CD4-positive, alpha-beta T cell treated with Interleukin-21 for 1 hour (primary cell): Measurements from ENCODE around the gene ACER3.
A peak's percentile ranks its signal among the peaks of the same experiment; 100 is the strongest.
"Not testable (repeated sequence)": the region's sequence is repeated elsewhere in the genome, so short reads cannot be mapped to it uniquely, and the experiment has no call there.

Experiments
- DNase-seq: peaks from one replicate; pipeline ENCODE4 v3.0.0-alpha.2; 2020

ACER3 gene

GRCh38 chr11:77042111-77042726 lies 181.5 kb downstream of the ACER3 start:
- DNase-seq = no peak

GRCh38 chr11:77044356-77044755 lies 183.6 kb downstream of the ACER3 start:
- DNase-seq = no peak

DNA sequence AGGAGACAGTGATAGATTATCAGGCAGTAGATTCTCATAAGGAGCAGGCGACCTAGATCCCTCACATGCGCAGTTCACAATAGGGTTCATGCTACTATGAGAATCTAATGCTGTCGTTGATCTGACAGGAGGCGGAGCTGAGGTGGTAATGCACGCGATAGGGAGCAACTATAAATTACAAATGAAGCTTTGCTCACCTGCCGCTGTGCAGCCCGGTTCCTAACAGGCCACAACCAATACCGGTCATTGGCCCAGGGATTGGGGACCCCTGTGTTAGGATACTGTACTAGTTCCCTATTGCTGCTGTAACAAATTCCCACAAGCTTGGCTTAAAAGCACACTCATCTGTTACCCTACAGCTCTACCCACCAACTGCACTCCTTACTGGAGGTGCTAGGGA lies 184.2 kb downstream of the ACER3 start:
- no peak for DNase-seq

GRCh38 chr11:77046060-77046501 lies 185.4 kb downstream of the ACER3 start:
- peak; percentile 63 for DNase-seq

- peak; percentile 97 for DNase-seq
These were observed 186.5 kb downstream of the ACER3 start for GRCh38 chr11:77047007-77047927.

- not testable (repeated sequence) for DNase-seq
These were observed 187.3 kb downstream of the ACER3 start for GRCh38 chr11:77047928-77048446.

- no peak for DNase-seq
These were observed 188.3 kb downstream of the ACER3 start for GRCh38 chr11:77049026-77049425.

GRCh38 chr11:77051511-77051910 lies 190.8 kb downstream of the ACER3 start:
- no peak for DNase-seq

GRCh38 chr11:77052518-77052917 lies 191.8 kb downstream of the ACER3 start:
- no peak for DNase-seq

- DNase-seq = no peak
These were observed 192.7 kb downstream of the ACER3 start for GRCh38 chr11:77053217-77054015.

DNA sequence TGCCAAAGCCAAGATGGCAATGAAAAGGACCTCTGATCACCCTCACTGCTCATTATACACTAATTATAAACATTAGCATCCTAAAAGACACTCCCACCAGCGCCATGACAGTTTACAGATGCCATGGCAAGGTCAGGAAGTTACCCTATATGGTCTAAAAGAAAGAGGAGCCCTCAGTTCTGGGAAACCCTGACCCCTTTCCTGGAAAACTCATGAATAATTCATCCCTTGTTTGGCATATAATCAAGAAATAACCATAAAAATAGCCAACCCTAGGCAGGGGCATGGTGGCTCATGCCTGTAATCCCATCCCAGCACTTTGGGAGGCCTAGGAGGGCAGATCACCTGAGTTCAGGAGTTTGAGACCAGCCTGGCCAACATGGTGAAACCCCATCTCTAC lies 193.4 kb downstream of the ACER3 start:
- DNase-seq = no peak

GRCh38 chr11:77055101-77055561 lies 194.4 kb downstream of the ACER3 start:
- DNase-seq = no peak

DNA sequence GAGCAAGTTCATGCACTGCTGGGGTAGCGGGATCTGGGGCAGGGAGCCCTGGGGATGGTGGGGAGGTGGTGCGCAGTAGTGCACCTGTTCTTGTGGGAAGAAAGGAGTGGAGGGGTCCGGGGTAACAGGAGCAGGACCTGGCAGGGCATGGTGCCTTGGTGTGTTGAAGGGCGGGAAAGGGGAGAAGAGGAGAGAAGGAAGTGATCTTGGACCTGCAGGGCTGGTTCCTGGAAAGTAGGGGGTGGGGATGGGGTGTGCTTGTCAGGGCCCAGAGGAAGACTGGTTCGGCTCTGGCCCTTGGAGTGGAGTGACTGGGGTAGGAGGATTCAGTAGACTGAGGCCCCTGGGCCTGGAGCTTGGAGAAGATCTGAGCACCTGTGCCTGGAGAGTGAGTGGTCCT lies 195.2 kb downstream of the ACER3 start:
- no peak for DNase-seq

GRCh38 chr11:77056814-77057402 lies 196.2 kb downstream of the ACER3 start:
- no peak for DNase-seq

DNA sequence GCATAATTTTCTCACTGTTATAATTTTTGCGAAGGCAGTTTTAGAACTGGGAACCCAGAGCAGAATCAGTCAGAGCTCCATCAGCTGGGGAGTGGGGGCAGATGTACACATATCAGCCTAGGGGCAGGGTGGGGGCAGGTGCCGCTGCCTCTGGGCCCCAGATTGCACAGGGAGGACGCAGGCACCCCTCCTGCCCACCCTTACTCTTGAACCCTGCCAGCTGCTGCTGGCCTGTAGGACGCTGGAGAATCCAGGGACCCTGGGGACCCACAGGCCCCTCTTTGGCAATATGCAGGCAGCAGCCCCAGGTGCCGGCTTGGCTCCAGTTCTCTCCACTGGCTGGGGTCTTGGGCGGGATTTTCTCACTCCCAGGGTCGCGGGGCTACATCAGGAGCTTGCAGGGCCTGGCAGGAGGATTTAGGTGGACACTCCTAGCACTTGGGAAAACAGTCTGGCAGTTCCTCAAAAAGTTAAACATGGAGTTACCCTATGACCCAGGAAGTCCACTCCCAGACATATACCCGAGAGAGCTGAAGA lies 197.3 kb downstream of the ACER3 start:
- DNase-seq = no peak

DNA sequence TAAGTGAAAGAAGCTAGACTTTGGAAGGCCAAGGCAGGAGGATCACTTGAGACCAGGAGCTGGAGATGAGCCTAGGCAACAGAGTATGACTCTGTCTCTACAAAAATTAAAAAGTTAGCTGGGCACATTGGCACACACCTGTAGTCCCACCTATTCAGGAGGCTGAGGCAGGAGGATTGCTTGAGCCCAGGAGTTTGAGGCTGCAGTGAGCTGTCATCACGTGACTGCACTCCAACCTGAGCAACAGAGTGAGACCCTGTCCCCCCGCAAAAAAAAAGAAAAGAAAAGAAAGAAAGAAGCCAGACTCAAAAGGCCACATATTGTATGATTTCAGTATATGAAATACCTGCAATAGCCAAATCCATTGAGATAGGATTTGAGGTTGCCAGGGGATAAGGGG lies 198.2 kb downstream of the ACER3 start:
- DNase-seq = no peak

GRCh38 chr11:77059806-77060205 lies 199.1 kb downstream of the ACER3 start:
- DNase-seq = no peak

- no peak for DNase-seq
These were observed 199.5 kb downstream of the ACER3 start for GRCh38 chr11:77060234-77060633.

GRCh38 chr11:77061258-77061657 lies 200.5 kb downstream of the ACER3 start:
- DNase-seq = not testable (repeated sequence)

- DNase-seq = no peak
These were observed 202.2 kb downstream of the ACER3 start for GRCh38 chr11:77062924-77063323.

- no peak for DNase-seq
These were observed 202.7 kb downstream of the ACER3 start for GRCh38 chr11:77063407-77063806.

DNA sequence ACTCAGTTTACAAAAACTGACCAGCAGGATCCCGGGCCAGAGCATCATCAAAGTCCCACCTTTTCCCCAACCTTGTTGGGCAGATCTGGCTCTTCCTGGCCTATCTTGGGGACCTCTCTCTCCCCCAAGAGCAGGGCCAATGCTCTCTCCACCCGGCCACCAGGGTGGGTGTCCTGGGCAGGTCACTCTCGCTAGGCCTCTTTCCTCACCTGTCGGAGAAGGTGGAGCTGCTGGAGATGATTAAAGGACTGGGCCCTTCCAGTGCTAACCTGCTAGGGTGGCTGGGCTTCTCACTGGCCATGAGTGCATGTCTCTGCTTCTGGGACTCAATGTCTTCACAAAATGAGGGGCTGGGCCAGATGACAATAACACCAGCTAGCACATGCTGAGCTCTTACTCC lies 203.1 kb downstream of the ACER3 start:
- DNase-seq = no peak
